GM23338 (cell line): Measurements from ENCODE around the gene HTR6. TPM values are rescaled to one million over a fixed set of nuclear protein-coding genes. Genes with fewer than 3 reads are reported as not detected.

ENCODE experiments used
- ATAC-seq: fragments of 200-7000 bp; cut with Tn5 transposase; 3 replicates; pipeline ENCODE4 v1.9.1; 2020
- DNase-seq: peaks from one replicate; pipeline ENCODE4 v3.0.0-alpha.2; 2015; ENCODE audit warnings: low spot score
- H2AFZ ChIP-seq: fragments of 200-600 bp; sonication (generic); 2 replicates; pipeline ENCODE4 v1.8.0; 2016; ENCODE audit warnings: antibody characterized with exemption, mild to moderate bottlenecking, moderate library complexity
- H3F3A ChIP-seq: fragments of 200-600 bp; sonication (generic); replicated peaks from 2 replicates; pipeline ENCODE4 v1.8.0; 2017; ENCODE audit warnings: antibody characterized with exemption, mixed run types, low read depth
- H3K27ac ChIP-seq: fragments of 200-600 bp; sonication (generic); 2 replicates; pipeline ENCODE4 v1.6.1; 2016; ENCODE audit warnings: low read depth
- H3K27me3 ChIP-seq: fragments of 200-600 bp; sonication (generic); 2 replicates; pipeline ENCODE4 v1.8.0; 2016; ENCODE audit warnings: mild to moderate bottlenecking, mixed run types, moderate library complexity; ENCODE audit not compliant: insufficient read depth
- H3K36me3 ChIP-seq: fragments of 200-600 bp; sonication (generic); 2 replicates; pipeline ENCODE4 v1.8.0; 2016; ENCODE audit warnings: mild to moderate bottlenecking; ENCODE audit not compliant: insufficient read depth
- H3K4me1 ChIP-seq: fragments of 200-600 bp; sonication (generic); 2 replicates; pipeline ENCODE4 v1.8.0; 2016; ENCODE audit warnings: mild to moderate bottlenecking, moderate library complexity; ENCODE audit not compliant: insufficient read depth
- H3K4me2 ChIP-seq: fragments of 200-600 bp; sonication (generic); 2 replicates; pipeline ENCODE4 v1.7.1; 2017; ENCODE audit warnings: mixed run types
- H3K4me3 ChIP-seq: fragments of 200-600 bp; sonication (generic); 2 replicates; pipeline ENCODE4 v1.6.1; 2016; ENCODE audit warnings: mixed run types
- H3K79me2 ChIP-seq: fragments of 200-600 bp; sonication (generic); replicated peaks from 2 replicates; pipeline ENCODE4 v1.8.0; 2017; ENCODE audit warnings: mild to moderate bottlenecking; ENCODE audit not compliant: insufficient read depth
- H3K9me2 ChIP-seq: fragments of 200-600 bp; sonication (generic); 2 replicates; pipeline ENCODE4 v1.8.0; 2017; ENCODE audit not compliant: insufficient read depth
- H4K20me1 ChIP-seq: fragments of 200-600 bp; sonication (generic); replicated peaks from 2 replicates; pipeline ENCODE4 v1.8.0; 2017; ENCODE audit warnings: mild to moderate bottlenecking; ENCODE audit not compliant: insufficient read depth
- H3K27ac Mint-ChIP-seq: 2 replicates; pipeline ENCODE4 v1.8.0; 2020; ENCODE audit warnings: inconsistent platforms, mild to moderate bottlenecking, moderate library complexity, mixed read lengths
- H3K27me3 Mint-ChIP-seq: 3 replicates; pipeline ENCODE4 v1.8.0; 2022; ENCODE audit warnings: low read depth, mild to moderate bottlenecking, moderate library complexity, mixed read lengths, inconsistent platforms; ENCODE audit not compliant: insufficient read depth, poor library complexity
- H3K36me3 Mint-ChIP-seq: 3 replicates; pipeline ENCODE4 v1.8.0; 2021; ENCODE audit warnings: low read depth, mild to moderate bottlenecking, inconsistent platforms, moderate library complexity, mixed read lengths
- H3K4me1 Mint-ChIP-seq: 3 replicates; pipeline ENCODE4 v1.8.0; 2020; ENCODE audit warnings: mild to moderate bottlenecking, inconsistent platforms, mixed read lengths
- H3K4me3 Mint-ChIP-seq: 3 replicates; pipeline ENCODE4 v1.8.0; 2021; ENCODE audit warnings: moderate library complexity, mild to moderate bottlenecking, inconsistent platforms, mixed read lengths
- H3K9me3 Mint-ChIP-seq: 3 replicates; pipeline ENCODE4 v1.8.0; 2020; ENCODE audit warnings: moderate library complexity, mild to moderate bottlenecking, inconsistent platforms, mixed read lengths
- EZH2 ChIP-seq: fragments of 200-600 bp; sonication (generic); IDR thresholded peaks from one replicate; pipeline ENCODE4 v1.8.0; 2017; ENCODE audit warnings: antibody characterized with exemption, mild to moderate bottlenecking, low read depth; ENCODE audit not compliant: unreplicated experiment
- EZH2phosphoT487 ChIP-seq: fragments of 200-600 bp; sonication (generic); IDR thresholded peaks from one replicate; pipeline ENCODE4 v1.8.1; 2018; ENCODE audit warnings: antibody characterized with exemption; ENCODE audit not compliant: unreplicated experiment
- NANOG ChIP-seq: IDR thresholded peaks from 2 replicates; pipeline ENCODE4 v1.6.1; 2016; ENCODE audit warnings: antibody characterized with exemption, borderline replicate concordance
- ZNF114 ChIP-seq: fragments of 250-450 bp; sonication (Bioruptor Pico); IDR thresholded peaks from 2 replicates; pipeline ENCODE4 v1.5.0; 2020; ENCODE audit warnings: mild to moderate bottlenecking, moderate library complexity
- polyA plus RNA-seq: library from polyadenylated mRNA; unstranded; fragments of >200 nt; fragmentation: Nextera tagmentation; extraction: Ambion mirVana; gene quantifications from 2 replicates; pipeline ENCODE4 v1.2.1, GENCODE V29; 2016
- total RNA-seq: library from RNA; depleted of rRNA; stranded (reverse); fragments of >200 nt; shearing (Covaris generic); gene quantifications from 2 replicates; pipeline ENCODE4 v1.2.3, GENCODE V29; 2014
- TF ChIP-seq, protein P1 (sequence below), 2 experiments: fragments of 200-600 bp in 1 of 2; sonication (generic) in 1 of 2; conservative IDR thresholded peaks; 2 replicates each; pipeline versions ENCODE4 v1.5.1 to v1.6.1; 2016 to 2017; ENCODE audit warnings: antibody characterized with exemption in 2 of 2, low read depth in 2 of 2, mild to moderate bottlenecking in 2 of 2, moderate library complexity in 1 of 2
- TF ChIP-seq, protein P2 (sequence below): fragments of 250-450 bp; sonication (Bioruptor Pico); IDR thresholded peaks from 2 replicates; pipeline ENCODE4 v1.5.0; 2020; ENCODE audit warnings: mild to moderate bottlenecking, moderate library complexity
- TF ChIP-seq, protein P3 (sequence below): IDR thresholded peaks from one replicate; pipeline ENCODE4 v1.6.1; 2018; ENCODE audit warnings: antibody characterized with exemption; ENCODE audit not compliant: unreplicated experiment

The HTR6 gene
- total and polyA plus RNA-seq, 2 experiments from 2014 or later, result 0.26 to 0.66 TPM

DNA sequence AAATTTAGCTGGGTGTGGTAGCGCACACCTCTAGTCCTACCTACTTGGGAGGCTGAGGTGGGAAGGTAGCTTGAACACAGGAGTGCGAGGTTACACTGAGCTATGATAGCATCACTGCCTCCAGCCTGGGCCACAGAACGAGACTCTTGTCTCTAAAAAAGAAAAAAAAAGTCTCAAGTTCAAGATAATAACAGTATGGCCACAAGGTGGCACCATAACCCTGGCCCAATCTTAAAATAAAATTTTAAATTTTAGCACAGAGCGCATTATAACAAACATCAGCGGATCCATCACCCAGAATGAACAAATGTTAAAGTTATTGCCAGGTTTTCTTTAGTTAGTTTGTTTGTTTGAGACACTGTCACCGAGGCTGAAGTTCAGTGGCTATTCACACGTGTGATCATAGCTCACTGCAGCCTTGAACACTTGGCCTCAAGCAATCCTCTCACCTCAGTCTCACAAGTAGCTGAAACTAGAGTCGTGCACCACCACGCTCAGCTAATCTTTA is 2.9 kb upstream of the HTR6 start:
- no peak overlapping the region for H2AFZ ChIP-seq
- peaks cover 46% of the 10 kb centered on the region for H3K27me3 ChIP-seq
- Mint-ChIP-seq H3K27ac (no peak overlapping the region), H3K4me1 (peaks cover 19% of the 10 kb centered on the region), H3K36me3 (peaks cover 2% of the 10 kb centered on the region; the same call in 1 of the 3 replicates), H3K4me3 (no peak overlapping the region), H3K27me3 (peaks cover 47% of the 10 kb centered on the region), H3K9me3 (no peaks in the 10 kb centered on the region; the same call in 2 of the 3 replicates)
- no peaks in the 10 kb centered on the region for H3K79me2 ChIP-seq
- no peaks in the 10 kb centered on the region for H3K36me3 ChIP-seq
- no peak overlapping the region for H3K4me3 ChIP-seq
- H3K9me2 ChIP-seq, result no peaks in the 10 kb centered on the region
- DNase-seq (peak; percentile 74), ATAC-seq (no peak)
- no peaks in the 10 kb centered on the region for H4K20me1 ChIP-seq
- peaks cover 12% of the 10 kb centered on the region; the same call in 1 of the 2 replicates for H3F3A ChIP-seq
- H3K4me1 ChIP-seq, result 0 out of 2 replicates have a peak, but pooled peaks cover 6% of the 10 kb centered on the region
- no peak overlapping the region for H3K4me2 ChIP-seq
- TF ChIP-seq, protein P1, sequence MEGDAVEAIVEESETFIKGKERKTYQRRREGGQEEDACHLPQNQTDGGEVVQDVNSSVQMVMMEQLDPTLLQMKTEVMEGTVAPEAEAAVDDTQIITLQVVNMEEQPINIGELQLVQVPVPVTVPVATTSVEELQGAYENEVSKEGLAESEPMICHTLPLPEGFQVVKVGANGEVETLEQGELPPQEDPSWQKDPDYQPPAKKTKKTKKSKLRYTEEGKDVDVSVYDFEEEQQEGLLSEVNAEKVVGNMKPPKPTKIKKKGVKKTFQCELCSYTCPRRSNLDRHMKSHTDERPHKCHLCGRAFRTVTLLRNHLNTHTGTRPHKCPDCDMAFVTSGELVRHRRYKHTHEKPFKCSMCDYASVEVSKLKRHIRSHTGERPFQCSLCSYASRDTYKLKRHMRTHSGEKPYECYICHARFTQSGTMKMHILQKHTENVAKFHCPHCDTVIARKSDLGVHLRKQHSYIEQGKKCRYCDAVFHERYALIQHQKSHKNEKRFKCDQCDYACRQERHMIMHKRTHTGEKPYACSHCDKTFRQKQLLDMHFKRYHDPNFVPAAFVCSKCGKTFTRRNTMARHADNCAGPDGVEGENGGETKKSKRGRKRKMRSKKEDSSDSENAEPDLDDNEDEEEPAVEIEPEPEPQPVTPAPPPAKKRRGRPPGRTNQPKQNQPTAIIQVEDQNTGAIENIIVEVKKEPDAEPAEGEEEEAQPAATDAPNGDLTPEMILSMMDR (conservative IDR thresholded peaks at IDR 0.05; ENCODE audit: low read depth in 2 of 2), result peak; percentile 63 to 87
- TF ChIP-seq EZH2, result no peak
- H3K27ac ChIP-seq, result no peak overlapping the region

DNA sequence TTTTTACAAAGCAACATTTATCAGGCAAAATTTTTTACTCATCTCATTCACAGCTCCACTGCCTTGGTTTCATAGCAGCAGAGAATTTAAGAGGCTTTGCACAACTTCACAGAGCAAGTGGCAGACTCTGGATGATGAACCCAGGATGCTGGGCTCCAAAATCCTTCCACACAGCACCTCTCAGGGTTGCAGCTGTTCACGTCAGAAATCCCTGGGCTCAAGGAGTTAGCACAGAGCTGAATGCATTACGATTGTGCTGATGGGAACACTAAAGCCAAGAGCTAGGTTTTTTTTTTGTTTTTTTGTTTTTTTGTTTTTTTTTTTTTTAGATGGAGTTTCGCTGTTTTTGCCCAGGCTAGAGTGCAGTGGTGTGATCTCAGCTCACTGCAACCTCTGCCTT is 2.4 kb upstream of the HTR6 start:
- Histone ChIP-seq H3K4me3 (no peak overlapping the region), H3F3A (peaks cover 12% of the 10 kb centered on the region; the same call in 1 of the 2 replicates), H3K36me3 (no peaks in the 10 kb centered on the region), H3K27ac (no peak overlapping the region), H3K4me2 (no peak overlapping the region), H4K20me1 (no peaks in the 10 kb centered on the region), H3K9me2 (no peaks in the 10 kb centered on the region), H3K79me2 (no peaks in the 10 kb centered on the region), H3K27me3 (peaks cover 51% of the 10 kb centered on the region), H2AFZ (no peak overlapping the region), H3K4me1 (0 out of 2 replicates have a peak, but pooled peaks cover 3% of the 10 kb centered on the region)
- H3K36me3 Mint-ChIP-seq, result peaks cover 5% of the 10 kb centered on the region; the same call in 1 of the 3 replicates
- no peaks in the 10 kb centered on the region; the same call in 2 of the 3 replicates for H3K9me3 Mint-ChIP-seq
- ATAC-seq, result no peak
- DNase-seq, result no peak
- H3K4me3 Mint-ChIP-seq, result no peak overlapping the region
- peaks cover 16% of the 10 kb centered on the region for H3K4me1 Mint-ChIP-seq
- TF ChIP-seq NANOG (no peak), EZH2phosphoT487 (no peak), ZNF114 (CRISPR knock-in tag) (no peak)
- TF ChIP-seq, protein P2, sequence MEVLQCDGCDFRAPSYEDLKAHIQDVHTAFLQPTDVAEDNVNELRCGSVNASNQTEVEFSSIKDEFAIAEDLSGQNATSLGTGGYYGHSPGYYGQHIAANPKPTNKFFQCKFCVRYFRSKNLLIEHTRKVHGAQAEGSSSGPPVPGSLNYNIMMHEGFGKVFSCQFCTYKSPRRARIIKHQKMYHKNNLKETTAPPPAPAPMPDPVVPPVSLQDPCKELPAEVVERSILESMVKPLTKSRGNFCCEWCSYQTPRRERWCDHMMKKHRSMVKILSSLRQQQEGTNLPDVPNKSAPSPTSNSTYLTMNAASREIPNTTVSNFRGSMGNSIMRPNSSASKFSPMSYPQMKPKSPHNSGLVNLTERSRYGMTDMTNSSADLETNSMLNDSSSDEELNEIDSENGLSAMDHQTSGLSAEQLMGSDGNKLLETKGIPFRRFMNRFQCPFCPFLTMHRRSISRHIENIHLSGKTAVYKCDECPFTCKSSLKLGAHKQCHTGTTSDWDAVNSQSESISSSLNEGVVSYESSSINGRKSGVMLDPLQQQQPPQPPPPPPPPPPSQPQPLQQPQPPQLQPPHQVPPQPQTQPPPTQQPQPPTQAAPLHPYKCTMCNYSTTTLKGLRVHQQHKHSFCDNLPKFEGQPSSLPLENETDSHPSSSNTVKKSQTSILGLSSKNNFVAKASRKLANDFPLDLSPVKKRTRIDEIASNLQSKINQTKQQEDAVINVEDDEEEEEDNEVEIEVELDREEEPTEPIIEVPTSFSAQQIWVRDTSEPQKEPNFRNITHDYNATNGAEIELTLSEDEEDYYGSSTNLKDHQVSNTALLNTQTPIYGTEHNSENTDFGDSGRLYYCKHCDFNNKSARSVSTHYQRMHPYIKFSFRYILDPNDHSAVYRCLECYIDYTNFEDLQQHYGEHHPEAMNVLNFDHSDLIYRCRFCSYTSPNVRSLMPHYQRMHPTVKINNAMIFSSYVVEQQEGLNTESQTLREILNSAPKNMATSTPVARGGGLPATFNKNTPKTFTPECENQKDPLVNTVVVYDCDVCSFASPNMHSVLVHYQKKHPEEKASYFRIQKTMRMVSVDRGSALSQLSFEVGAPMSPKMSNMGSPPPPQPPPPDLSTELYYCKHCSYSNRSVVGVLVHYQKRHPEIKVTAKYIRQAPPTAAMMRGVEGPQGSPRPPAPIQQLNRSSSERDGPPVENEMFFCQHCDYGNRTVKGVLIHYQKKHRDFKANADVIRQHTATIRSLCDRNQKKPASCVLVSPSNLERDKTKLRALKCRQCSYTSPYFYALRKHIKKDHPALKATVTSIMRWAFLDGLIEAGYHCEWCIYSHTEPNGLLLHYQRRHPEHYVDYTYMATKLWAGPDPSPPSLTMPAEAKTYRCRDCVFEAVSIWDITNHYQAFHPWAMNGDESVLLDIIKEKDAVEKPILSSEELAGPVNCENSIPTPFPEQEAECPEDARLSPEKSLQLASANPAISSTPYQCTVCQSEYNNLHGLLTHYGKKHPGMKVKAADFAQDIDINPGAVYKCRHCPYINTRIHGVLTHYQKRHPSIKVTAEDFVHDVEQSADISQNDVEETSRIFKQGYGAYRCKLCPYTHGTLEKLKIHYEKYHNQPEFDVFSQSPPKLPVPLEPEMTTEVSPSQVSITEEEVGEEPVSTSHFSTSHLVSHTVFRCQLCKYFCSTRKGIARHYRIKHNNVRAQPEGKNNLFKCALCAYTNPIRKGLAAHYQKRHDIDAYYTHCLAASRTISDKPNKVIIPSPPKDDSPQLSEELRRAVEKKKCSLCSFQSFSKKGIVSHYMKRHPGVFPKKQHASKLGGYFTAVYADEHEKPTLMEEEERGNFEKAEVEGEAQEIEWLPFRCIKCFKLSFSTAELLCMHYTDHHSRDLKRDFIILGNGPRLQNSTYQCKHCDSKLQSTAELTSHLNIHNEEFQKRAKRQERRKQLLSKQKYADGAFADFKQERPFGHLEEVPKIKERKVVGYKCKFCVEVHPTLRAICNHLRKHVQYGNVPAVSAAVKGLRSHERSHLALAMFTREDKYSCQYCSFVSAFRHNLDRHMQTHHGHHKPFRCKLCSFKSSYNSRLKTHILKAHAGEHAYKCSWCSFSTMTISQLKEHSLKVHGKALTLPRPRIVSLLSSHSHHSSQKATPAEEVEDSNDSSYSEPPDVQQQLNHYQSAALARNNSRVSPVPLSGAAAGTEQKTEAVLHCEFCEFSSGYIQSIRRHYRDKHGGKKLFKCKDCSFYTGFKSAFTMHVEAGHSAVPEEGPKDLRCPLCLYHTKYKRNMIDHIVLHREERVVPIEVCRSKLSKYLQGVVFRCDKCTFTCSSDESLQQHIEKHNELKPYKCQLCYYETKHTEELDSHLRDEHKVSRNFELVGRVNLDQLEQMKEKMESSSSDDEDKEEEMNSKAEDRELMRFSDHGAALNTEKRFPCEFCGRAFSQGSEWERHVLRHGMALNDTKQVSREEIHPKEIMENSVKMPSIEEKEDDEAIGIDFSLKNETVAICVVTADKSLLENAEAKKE (CRISPR knock-in tag), result no peak
- TF ChIP-seq, protein P3, sequence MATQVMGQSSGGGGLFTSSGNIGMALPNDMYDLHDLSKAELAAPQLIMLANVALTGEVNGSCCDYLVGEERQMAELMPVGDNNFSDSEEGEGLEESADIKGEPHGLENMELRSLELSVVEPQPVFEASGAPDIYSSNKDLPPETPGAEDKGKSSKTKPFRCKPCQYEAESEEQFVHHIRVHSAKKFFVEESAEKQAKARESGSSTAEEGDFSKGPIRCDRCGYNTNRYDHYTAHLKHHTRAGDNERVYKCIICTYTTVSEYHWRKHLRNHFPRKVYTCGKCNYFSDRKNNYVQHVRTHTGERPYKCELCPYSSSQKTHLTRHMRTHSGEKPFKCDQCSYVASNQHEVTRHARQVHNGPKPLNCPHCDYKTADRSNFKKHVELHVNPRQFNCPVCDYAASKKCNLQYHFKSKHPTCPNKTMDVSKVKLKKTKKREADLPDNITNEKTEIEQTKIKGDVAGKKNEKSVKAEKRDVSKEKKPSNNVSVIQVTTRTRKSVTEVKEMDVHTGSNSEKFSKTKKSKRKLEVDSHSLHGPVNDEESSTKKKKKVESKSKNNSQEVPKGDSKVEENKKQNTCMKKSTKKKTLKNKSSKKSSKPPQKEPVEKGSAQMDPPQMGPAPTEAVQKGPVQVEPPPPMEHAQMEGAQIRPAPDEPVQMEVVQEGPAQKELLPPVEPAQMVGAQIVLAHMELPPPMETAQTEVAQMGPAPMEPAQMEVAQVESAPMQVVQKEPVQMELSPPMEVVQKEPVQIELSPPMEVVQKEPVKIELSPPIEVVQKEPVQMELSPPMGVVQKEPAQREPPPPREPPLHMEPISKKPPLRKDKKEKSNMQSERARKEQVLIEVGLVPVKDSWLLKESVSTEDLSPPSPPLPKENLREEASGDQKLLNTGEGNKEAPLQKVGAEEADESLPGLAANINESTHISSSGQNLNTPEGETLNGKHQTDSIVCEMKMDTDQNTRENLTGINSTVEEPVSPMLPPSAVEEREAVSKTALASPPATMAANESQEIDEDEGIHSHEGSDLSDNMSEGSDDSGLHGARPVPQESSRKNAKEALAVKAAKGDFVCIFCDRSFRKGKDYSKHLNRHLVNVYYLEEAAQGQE, result no peak
- no peak overlapping the region for H3K27ac Mint-ChIP-seq
- peaks cover 50% of the 10 kb centered on the region for H3K27me3 Mint-ChIP-seq
